ENCODE measurements around the gene MSL1. TPM values are rescaled to one million over a fixed set of nuclear protein-coding genes. Genes with fewer than 3 reads are reported as not detected.
"Not testable (repeated sequence)": the region's sequence is repeated elsewhere in the genome, so short reads cannot be mapped to it uniquely, and the experiment has no call there.

MSL1 gene
- total RNA-seq, 1 donor from 2014 or later = 86.8 TPM

DNA sequence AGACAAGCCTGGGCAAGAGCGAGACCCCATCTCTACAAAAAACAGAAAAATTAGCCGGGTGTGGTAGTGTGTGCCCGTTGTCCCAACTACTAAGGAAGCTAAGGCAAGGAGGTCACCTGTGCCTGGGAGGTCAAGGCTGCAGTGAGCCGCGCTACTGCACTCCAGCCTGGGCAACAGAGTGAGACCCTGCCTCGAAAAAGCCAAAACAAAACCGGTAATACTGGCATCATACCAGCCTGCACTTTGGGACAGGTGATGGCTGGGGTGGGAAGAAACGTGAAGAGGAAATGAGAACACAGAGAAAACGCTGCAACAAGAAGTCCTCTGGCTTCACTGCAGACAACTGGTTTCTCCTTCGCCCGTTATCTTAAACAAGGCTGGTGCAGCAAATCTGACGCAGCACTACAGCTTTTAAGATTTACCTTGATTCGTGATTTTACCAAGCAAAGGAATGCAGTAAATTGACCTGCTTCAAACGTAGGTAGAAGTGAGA lies 17.8 kb downstream of the MSL1 start:
- no peaks in the 10 kb centered on the region for H3K9me3 Mint-ChIP-seq (ENCODE audit: unreplicated experiment)
- H3K4me3 Mint-ChIP-seq (ENCODE audit: unreplicated experiment) = peak overlapping the region; percentile 89
- peak overlapping the region; percentile 94 for H3K27ac Mint-ChIP-seq (ENCODE audit: unreplicated experiment)
- no peaks in the 10 kb centered on the region for H3K27me3 Mint-ChIP-seq (ENCODE audit: unreplicated experiment)
- TF ChIP-seq, protein P1, sequence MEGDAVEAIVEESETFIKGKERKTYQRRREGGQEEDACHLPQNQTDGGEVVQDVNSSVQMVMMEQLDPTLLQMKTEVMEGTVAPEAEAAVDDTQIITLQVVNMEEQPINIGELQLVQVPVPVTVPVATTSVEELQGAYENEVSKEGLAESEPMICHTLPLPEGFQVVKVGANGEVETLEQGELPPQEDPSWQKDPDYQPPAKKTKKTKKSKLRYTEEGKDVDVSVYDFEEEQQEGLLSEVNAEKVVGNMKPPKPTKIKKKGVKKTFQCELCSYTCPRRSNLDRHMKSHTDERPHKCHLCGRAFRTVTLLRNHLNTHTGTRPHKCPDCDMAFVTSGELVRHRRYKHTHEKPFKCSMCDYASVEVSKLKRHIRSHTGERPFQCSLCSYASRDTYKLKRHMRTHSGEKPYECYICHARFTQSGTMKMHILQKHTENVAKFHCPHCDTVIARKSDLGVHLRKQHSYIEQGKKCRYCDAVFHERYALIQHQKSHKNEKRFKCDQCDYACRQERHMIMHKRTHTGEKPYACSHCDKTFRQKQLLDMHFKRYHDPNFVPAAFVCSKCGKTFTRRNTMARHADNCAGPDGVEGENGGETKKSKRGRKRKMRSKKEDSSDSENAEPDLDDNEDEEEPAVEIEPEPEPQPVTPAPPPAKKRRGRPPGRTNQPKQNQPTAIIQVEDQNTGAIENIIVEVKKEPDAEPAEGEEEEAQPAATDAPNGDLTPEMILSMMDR (IDR thresholded peaks at IDR 0.05) = no peak
- H3K36me3 Mint-ChIP-seq (ENCODE audit: unreplicated experiment) = peaks cover 27% of the 10 kb centered on the region
- no peak for DNase-seq (ENCODE audit: extremely low spot score, unreplicated experiment)
- H3K4me1 Mint-ChIP-seq (ENCODE audit: unreplicated experiment) = peaks cover 25% of the 10 kb centered on the region

- H3K27me3 Mint-ChIP-seq (ENCODE audit: unreplicated experiment); H3K9me3 Mint-ChIP-seq (ENCODE audit: unreplicated experiment); H3K27ac Mint-ChIP-seq (ENCODE audit: unreplicated experiment); DNase-seq (ENCODE audit: extremely low spot score, unreplicated experiment); H3K4me3 Mint-ChIP-seq (ENCODE audit: unreplicated experiment): not testable (repeated sequence)
- H3K36me3 Mint-ChIP-seq (ENCODE audit: unreplicated experiment) = peaks cover 18% of the 10 kb centered on the region
- peaks cover 31% of the 10 kb centered on the region for H3K4me1 Mint-ChIP-seq (ENCODE audit: unreplicated experiment)
These were observed 21.4 kb downstream of the MSL1 start for GRCh38 chr17:40143166-40143565.

- H3K4me3 Mint-ChIP-seq (ENCODE audit: unreplicated experiment) = no peak overlapping the region
- no peaks in the 10 kb centered on the region for H3K27me3 Mint-ChIP-seq (ENCODE audit: unreplicated experiment)
- peaks cover 37% of the 10 kb centered on the region for H3K36me3 Mint-ChIP-seq (ENCODE audit: unreplicated experiment)
- TF ChIP-seq, protein P1 (IDR thresholded peaks at IDR 0.05) = no peak
- no peaks in the 10 kb centered on the region for H3K9me3 Mint-ChIP-seq (ENCODE audit: unreplicated experiment)
- peaks cover 22% of the 10 kb centered on the region for H3K4me1 Mint-ChIP-seq (ENCODE audit: unreplicated experiment)
- no peak for DNase-seq (ENCODE audit: extremely low spot score, unreplicated experiment)
- no peak overlapping the region for H3K27ac Mint-ChIP-seq (ENCODE audit: unreplicated experiment)
These were observed 23.7 kb downstream of the MSL1 start for GRCh38 chr17:40145476-40145875.

DNA sequence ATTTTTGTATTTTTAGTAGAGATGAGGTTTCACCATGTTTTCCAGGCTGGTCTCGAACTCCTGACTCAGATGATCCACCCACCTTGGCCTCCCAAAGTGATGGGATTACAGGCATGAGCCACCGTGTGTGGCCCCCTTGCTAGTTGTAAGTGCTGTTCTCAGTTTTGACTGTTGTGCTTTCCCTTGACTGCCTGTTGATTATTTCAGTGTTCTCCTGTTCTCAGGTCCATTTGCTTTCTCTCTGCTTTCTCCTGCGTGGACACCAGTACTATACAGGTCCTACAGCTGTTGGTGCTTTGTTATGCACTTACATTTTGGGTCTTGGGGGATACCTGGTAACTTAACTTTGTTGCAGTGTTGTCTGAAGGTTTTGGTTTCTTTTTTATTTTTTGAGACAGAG lies 26.8 kb downstream of the MSL1 start:
- TF ChIP-seq, protein P1 (IDR thresholded peaks at IDR 0.05) = no peak
- Mint-ChIP-seq H3K4me1 (ENCODE audit: unreplicated experiment) (peaks cover 11% of the 10 kb centered on the region), H3K27me3 (ENCODE audit: unreplicated experiment) (no peaks in the 10 kb centered on the region), H3K27ac (ENCODE audit: unreplicated experiment) (no peak overlapping the region), H3K9me3 (ENCODE audit: unreplicated experiment) (no peaks in the 10 kb centered on the region), H3K36me3 (ENCODE audit: unreplicated experiment) (peaks cover 41% of the 10 kb centered on the region), H3K4me3 (ENCODE audit: unreplicated experiment) (no peak overlapping the region)
- no peak for DNase-seq (ENCODE audit: extremely low spot score, unreplicated experiment)

GRCh38 chr17:40150276-40150675 lies 28.5 kb downstream of the MSL1 start:
- Mint-ChIP-seq H3K9me3 (ENCODE audit: unreplicated experiment) (no peaks in the 10 kb centered on the region), H3K4me3 (ENCODE audit: unreplicated experiment) (no peak overlapping the region)

More at GRCh38 chr17:40150276-40150675, 28.5 kb downstream of the MSL1 start:
- Mint-ChIP-seq H3K4me1 (ENCODE audit: unreplicated experiment) (peaks cover 11% of the 10 kb centered on the region), H3K27me3 (ENCODE audit: unreplicated experiment) (no peaks in the 10 kb centered on the region), H3K27ac (ENCODE audit: unreplicated experiment) (peak overlapping the region; percentile 28), H3K36me3 (ENCODE audit: unreplicated experiment) (peaks cover 50% of the 10 kb centered on the region)
- TF ChIP-seq, protein P1 (IDR thresholded peaks at IDR 0.05) = no peak
- DNase-seq (ENCODE audit: extremely low spot score, unreplicated experiment) = no peak

All from osteocyte (in vitro differentiated cells).